Parathyroid adenoma (tissue), 2 donors: ENCODE measurements around the gene EGFL8.

ENCODE experiments used
- H2AFZ ChIP-seq: fragments of 300-600 bp; sonication (generic); one replicate; pipeline ENCODE4 v1.7.0; 2017; ENCODE audit warnings: antibody characterized with exemption, mild to moderate bottlenecking
- H3K27ac ChIP-seq: fragments of 300-600 bp; sonication (generic); one replicate; pipeline ENCODE4 v1.7.0; 2017
- H3K27me3 ChIP-seq: fragments of 300-600 bp; sonication (generic); one replicate; pipeline ENCODE4 v1.7.0; 2017; ENCODE audit warnings: low read length; ENCODE audit not compliant: control insufficient read depth, insufficient read depth
- H3K36me3 ChIP-seq: fragments of 300-600 bp; sonication (generic); one replicate; pipeline ENCODE4 v1.7.0; 2017; ENCODE audit warnings: low read length; ENCODE audit not compliant: control insufficient read depth, insufficient read depth
- H3K4me1 ChIP-seq: fragments of 300-600 bp; sonication (generic); one replicate; pipeline ENCODE4 v1.7.0; 2017; ENCODE audit warnings: control low read depth
- H3K4me2 ChIP-seq: fragments of 300-600 bp; sonication (generic); one replicate; pipeline ENCODE4 v1.7.0; 2017; ENCODE audit warnings: low read length
- H3K4me3 ChIP-seq: fragments of 300-600 bp; sonication (generic); one replicate; pipeline ENCODE4 v1.7.0; 2017; ENCODE audit warnings: low read depth, low read length
- H3K79me2 ChIP-seq: fragments of 300-600 bp; sonication (generic); one replicate; pipeline ENCODE4 v1.7.0; 2017; ENCODE audit warnings: control low read depth
- H3K9ac ChIP-seq: fragments of 300-600 bp; sonication (generic); one replicate; pipeline ENCODE4 v1.7.0; 2017; ENCODE audit warnings: mild to moderate bottlenecking
- H3K9me3 ChIP-seq: fragments of 300-600 bp; sonication (generic); one replicate; pipeline ENCODE4 v1.7.0; 2017; ENCODE audit warnings: low read length; ENCODE audit not compliant: control insufficient read depth
- CTCF ChIP-seq: fragments of 300-600 bp; sonication (generic); IDR thresholded peaks from one replicate; pipeline ENCODE4 v1.7.0; 2017; ENCODE audit warnings: antibody characterized with exemption, mild to moderate bottlenecking
- donor health status: primary hyperparathyroidism.

Gene EGFL8

GRCh38 chr6:32164295-32164694 is at the start of gene EGFL8:
EGFL8 (plus strand) TSS chr6:32164595; CDS start chr6:32166166, 1,571 bp downstream.
- Histone ChIP-seq H3K4me2 (no peak within 1 kb of the TSS), H3K9me3 (no peaks in the 10 kb centered on the region), H3K4me1 (no peaks in the 10 kb centered on the region), H3K9ac (no peak within 1 kb of the TSS), H2AFZ (no peak within 1 kb of the TSS), H3K27ac (peak within 1 kb of the TSS; percentile 11), H3K27me3 (no peaks in the 10 kb centered on the region), H3K79me2 (no peaks in the 10 kb centered on the region), H3K36me3 (no peaks in the 10 kb centered on the region), H3K4me3 (no peak within 1 kb of the TSS)
- no peak for TF ChIP-seq CTCF

GRCh38 chr6:32114796-32115195 is 49.6 kb upstream of the EGFL8 start:
- no peak overlapping the region for H3K4me3 ChIP-seq
- no peaks in the 10 kb centered on the region for H3K79me2 ChIP-seq
- H3K9ac ChIP-seq: no peak overlapping the region
- no peaks in the 10 kb centered on the region for H3K36me3 ChIP-seq
- no peak for TF ChIP-seq CTCF
- H3K9me3 ChIP-seq: no peaks in the 10 kb centered on the region
- H2AFZ ChIP-seq: no peak overlapping the region
- no peak overlapping the region for H3K4me2 ChIP-seq
- no peaks in the 10 kb centered on the region for H3K4me1 ChIP-seq
- H3K27me3 ChIP-seq: no peaks in the 10 kb centered on the region
- H3K27ac ChIP-seq: peak overlapping the region; percentile 8

- Histone ChIP-seq H3K9ac (no peak overlapping the region), H3K4me3 (no peak overlapping the region), H2AFZ (no peak overlapping the region), H3K36me3 (no peaks in the 10 kb centered on the region), H3K27ac (no peak overlapping the region), H3K4me2 (no peak overlapping the region), H3K27me3 (no peaks in the 10 kb centered on the region), H3K4me1 (no peaks in the 10 kb centered on the region), H3K9me3 (no peaks in the 10 kb centered on the region), H3K79me2 (no peaks in the 10 kb centered on the region)
- TF ChIP-seq CTCF: no peak
Measured at GRCh38 chr6:32115623-32116022, 48.8 kb upstream of the EGFL8 start.

GRCh38 chr6:32116674-32117073 is 47.7 kb upstream of the EGFL8 start:
- no peaks in the 10 kb centered on the region for H3K4me1 ChIP-seq
- peak; percentile 27 for TF ChIP-seq CTCF
- no peak overlapping the region for H3K27ac ChIP-seq
- no peaks in the 10 kb centered on the region for H3K79me2 ChIP-seq
- no peaks in the 10 kb centered on the region for H3K27me3 ChIP-seq
- no peaks in the 10 kb centered on the region for H3K36me3 ChIP-seq
- H2AFZ ChIP-seq: no peak overlapping the region
- no peaks in the 10 kb centered on the region for H3K9me3 ChIP-seq
- H3K4me3 ChIP-seq: no peak overlapping the region
- H3K4me2 ChIP-seq: no peak overlapping the region
- H3K9ac ChIP-seq: no peak overlapping the region

- Histone ChIP-seq H3K27ac (no peak overlapping the region), H3K79me2 (no peaks in the 10 kb centered on the region), H3K4me3 (no peak overlapping the region), H3K4me2 (no peak overlapping the region), H3K4me1 (no peaks in the 10 kb centered on the region), H3K27me3 (no peaks in the 10 kb centered on the region), H3K36me3 (no peaks in the 10 kb centered on the region), H2AFZ (no peak overlapping the region), H3K9me3 (no peaks in the 10 kb centered on the region), H3K9ac (no peak overlapping the region)
- TF ChIP-seq CTCF: no peak
Measured at GRCh38 chr6:32117461-32117860, 46.9 kb upstream of the EGFL8 start.
